Neural crest cell (in vitro differentiated cells): ENCODE measurements around the gene PSMC1. TPM values are rescaled to one million over a fixed set of nuclear protein-coding genes. Genes with fewer than 3 reads are reported as not detected.

Experiments used
- DNase-seq: peaks from one replicate; pipeline ENCODE4 v3.0.0; 2021; ENCODE audit warnings: low read depth, mixed read lengths, low spot score
- H3K27ac Mint-ChIP-seq: one replicate; pipeline ENCODE4 v1.8.0; 2021; ENCODE audit warnings: mild to moderate bottlenecking, mixed read lengths; ENCODE audit not compliant: unreplicated experiment
- H3K27me3 Mint-ChIP-seq: 2 replicates; pipeline ENCODE4 v1.8.0; 2021; ENCODE audit warnings: low read depth, mild to moderate bottlenecking, mixed read lengths
- H3K36me3 Mint-ChIP-seq: 2 replicates; pipeline ENCODE4 v1.8.0; 2021; ENCODE audit warnings: low read depth, mild to moderate bottlenecking, mixed read lengths
- H3K4me1 Mint-ChIP-seq: 2 replicates; pipeline ENCODE4 v1.8.0; 2021; ENCODE audit warnings: mixed read lengths
- H3K4me3 Mint-ChIP-seq: one replicate; pipeline ENCODE4 v1.8.0; 2021; ENCODE audit warnings: mild to moderate bottlenecking, mixed read lengths
- H3K9me3 Mint-ChIP-seq: 2 replicates; pipeline ENCODE4 v1.8.0; 2021; ENCODE audit warnings: mixed read lengths
- CTCF ChIP-seq: fragments of 200-600 bp; sonication (generic); conservative IDR thresholded peaks from 2 replicates; pipeline ENCODE4 v1.5.0; 2021; ENCODE audit warnings: antibody characterized with exemption, mild to moderate bottlenecking
- total RNA-seq: library from RNA; stranded (reverse); gene quantifications from 2 replicates; pipeline ENCODE4 v1.2.1, GENCODE V29; 2021

Gene PSMC1
- total RNA-seq, 1 donor from 2014 or later, result 114 TPM

- Mint-ChIP-seq H3K4me3 (no peak overlapping the region), H3K9me3 (no peaks in the 10 kb centered on the region), H3K4me1 (no peaks in the 10 kb centered on the region), H3K27ac (no peak overlapping the region), H3K36me3 (peaks cover 6% of the 10 kb centered on the region), H3K27me3 (no peaks in the 10 kb centered on the region)
- TF ChIP-seq CTCF, result no peak
- no peak for DNase-seq
These were observed 37.7 kb downstream of the PSMC1 start for GRCh38 chr14:90293766-90294730.

GRCh38 chr14:90294872-90295271 lies 38.5 kb downstream of the PSMC1 start:
- Mint-ChIP-seq H3K27me3 (no peaks in the 10 kb centered on the region), H3K27ac (no peak overlapping the region), H3K4me1 (no peaks in the 10 kb centered on the region), H3K4me3 (no peak overlapping the region), H3K36me3 (peaks cover 6% of the 10 kb centered on the region), H3K9me3 (no peaks in the 10 kb centered on the region)
- TF ChIP-seq CTCF, result no peak
- DNase-seq, result no peak

GRCh38 chr14:90295870-90296516 lies 39.6 kb downstream of the PSMC1 start:
- no peak for TF ChIP-seq CTCF
- Mint-ChIP-seq H3K27me3 (no peaks in the 10 kb centered on the region), H3K4me3 (no peak overlapping the region), H3K27ac (no peak overlapping the region), H3K4me1 (no peaks in the 10 kb centered on the region), H3K36me3 (peaks cover 10% of the 10 kb centered on the region), H3K9me3 (no peaks in the 10 kb centered on the region)
- no peak for DNase-seq

- H3K27me3 Mint-ChIP-seq, result no peaks in the 10 kb centered on the region
- H3K4me3 Mint-ChIP-seq, result no peak overlapping the region
- no peak for TF ChIP-seq CTCF
- no peak for DNase-seq
- no peaks in the 10 kb centered on the region for H3K4me1 Mint-ChIP-seq
- no peaks in the 10 kb centered on the region for H3K9me3 Mint-ChIP-seq
- no peak overlapping the region for H3K27ac Mint-ChIP-seq
- H3K36me3 Mint-ChIP-seq, result peaks cover 12% of the 10 kb centered on the region
These were observed 40.3 kb downstream of the PSMC1 start for GRCh38 chr14:90296641-90297040.

GRCh38 chr14:90297876-90298629 lies 41.7 kb downstream of the PSMC1 start:
- no peak for DNase-seq
- no peaks in the 10 kb centered on the region for H3K9me3 Mint-ChIP-seq
- H3K36me3 Mint-ChIP-seq, result peaks cover 15% of the 10 kb centered on the region
- no peak overlapping the region for H3K27ac Mint-ChIP-seq
- H3K4me1 Mint-ChIP-seq, result peaks cover 4% of the 10 kb centered on the region
- TF ChIP-seq CTCF, result no peak
- H3K4me3 Mint-ChIP-seq, result no peak overlapping the region
- no peaks in the 10 kb centered on the region for H3K27me3 Mint-ChIP-seq
